HG02970 (cell line): ENCODE results near the gene FYN.
"Not testable (repeated sequence)": the region's sequence is repeated elsewhere in the genome, so short reads cannot be mapped to it uniquely, and the experiment has no call there.

ENCODE experiments used
- ATAC-seq: cut with Tn5 transposase; IDR thresholded peaks from one replicate; pipeline ENCODE4 v1.9.1; 2021; ENCODE audit warnings: mild to moderate bottlenecking, moderate library complexity, moderate number of reproducible peaks; ENCODE audit not compliant: unreplicated experiment, low FRiP score

Gene FYN

DNA sequence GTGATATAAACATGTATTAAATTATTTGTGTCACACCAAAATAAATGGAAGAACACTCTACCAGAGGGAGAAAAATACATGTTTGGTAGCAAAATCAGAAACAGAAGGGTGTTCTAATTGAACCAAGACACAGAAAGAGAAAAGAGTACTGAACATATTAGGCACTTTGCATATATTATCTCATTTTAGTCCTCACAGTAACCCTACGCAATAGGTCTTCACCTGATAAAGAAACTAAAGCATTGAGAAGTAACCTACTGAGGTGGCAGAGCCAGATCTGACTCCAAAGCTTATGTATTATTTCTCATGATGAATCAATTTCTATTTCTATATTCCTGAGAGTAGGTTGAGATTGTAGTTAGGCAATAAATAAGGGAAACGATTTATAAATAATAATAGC is 77.7 kb downstream of the FYN start:
- no peak for ATAC-seq

- ATAC-seq, result no peak
These were observed 78.4 kb downstream of the FYN start for GRCh38 chr6:111794727-111795452.

GRCh38 chr6:111794300-111794699 is 79.0 kb downstream of the FYN start:
- no peak for ATAC-seq

GRCh38 chr6:111793711-111794111 is 79.5 kb downstream of the FYN start:
- ATAC-seq, result no peak

DNA sequence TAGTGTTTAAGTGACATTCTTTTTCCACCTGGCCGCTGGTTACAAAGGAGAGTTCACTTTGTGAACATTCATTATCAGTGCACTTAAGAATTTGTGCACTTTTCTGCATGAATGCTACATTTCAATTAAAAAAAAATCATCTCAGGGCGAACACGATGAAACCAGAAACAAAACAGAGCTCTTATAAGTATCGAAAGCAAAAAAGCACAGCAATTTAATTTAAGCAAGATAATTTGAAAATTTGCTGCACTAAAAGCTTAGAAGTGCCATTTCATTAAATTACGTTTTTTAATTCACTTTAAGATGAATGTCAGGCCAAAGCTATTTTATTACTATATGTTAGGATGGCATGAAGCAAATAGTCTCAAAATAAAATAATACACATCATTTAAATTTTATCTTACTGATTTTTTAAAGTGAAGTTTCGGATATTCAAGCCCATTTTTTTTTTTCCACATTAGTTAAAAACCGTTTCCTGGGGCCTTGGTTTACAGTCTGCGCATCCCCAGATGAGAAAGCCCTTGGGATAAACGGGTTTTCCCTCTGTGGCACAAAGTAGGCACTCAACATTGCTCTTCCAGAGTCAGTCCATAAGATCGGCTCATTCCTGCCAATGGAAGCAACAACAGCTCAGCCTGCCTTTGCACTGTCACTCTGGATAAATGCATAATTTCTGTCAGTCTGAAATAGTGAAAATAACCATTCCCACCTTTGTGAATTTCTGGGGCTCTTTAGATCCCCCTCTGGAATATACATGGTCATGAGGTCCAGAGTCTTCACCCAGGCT is 80.1 kb downstream of the FYN start:
- ATAC-seq, result no peak

DNA sequence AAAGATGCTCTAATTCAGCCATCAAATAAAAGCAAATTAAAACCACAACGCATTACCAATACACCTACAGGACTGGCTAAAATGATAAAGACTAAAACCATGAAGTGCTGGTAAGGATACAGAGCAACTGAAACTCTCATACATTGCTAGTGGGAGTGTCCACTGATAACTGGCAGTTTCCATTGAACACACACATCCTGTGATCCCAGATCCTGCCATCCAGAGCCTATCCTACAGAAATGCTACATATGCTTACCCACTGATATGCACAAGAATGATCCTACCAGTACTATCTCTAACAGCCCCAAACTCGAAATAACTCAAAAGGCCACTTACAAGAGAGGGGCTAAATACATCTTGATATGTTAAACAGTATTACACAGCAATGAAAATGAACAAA is 81.0 kb downstream of the FYN start:
- no peak for ATAC-seq

GRCh38 chr6:111791415-111791814 is 81.8 kb downstream of the FYN start:
- no peak for ATAC-seq

DNA sequence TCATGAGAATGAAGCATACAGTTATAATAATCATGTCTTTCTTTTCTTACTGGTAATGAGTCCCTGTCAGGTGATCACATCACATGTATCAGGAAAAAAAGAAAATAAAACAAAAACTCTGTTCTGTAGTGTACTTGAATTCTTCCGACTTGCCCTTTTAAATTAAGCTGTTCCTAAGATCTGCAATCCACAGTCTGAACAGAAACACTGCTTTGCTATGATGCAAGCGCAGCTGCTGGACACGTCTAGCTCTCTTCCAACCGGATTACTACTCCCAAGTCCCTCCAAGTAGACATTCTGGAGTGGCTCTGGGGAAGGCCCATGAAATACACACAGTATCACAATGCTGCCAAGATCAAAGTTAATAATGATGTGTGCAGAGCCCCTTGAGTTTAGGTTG is 83.7 kb downstream of the FYN start:
- ATAC-seq, result no peak

DNA sequence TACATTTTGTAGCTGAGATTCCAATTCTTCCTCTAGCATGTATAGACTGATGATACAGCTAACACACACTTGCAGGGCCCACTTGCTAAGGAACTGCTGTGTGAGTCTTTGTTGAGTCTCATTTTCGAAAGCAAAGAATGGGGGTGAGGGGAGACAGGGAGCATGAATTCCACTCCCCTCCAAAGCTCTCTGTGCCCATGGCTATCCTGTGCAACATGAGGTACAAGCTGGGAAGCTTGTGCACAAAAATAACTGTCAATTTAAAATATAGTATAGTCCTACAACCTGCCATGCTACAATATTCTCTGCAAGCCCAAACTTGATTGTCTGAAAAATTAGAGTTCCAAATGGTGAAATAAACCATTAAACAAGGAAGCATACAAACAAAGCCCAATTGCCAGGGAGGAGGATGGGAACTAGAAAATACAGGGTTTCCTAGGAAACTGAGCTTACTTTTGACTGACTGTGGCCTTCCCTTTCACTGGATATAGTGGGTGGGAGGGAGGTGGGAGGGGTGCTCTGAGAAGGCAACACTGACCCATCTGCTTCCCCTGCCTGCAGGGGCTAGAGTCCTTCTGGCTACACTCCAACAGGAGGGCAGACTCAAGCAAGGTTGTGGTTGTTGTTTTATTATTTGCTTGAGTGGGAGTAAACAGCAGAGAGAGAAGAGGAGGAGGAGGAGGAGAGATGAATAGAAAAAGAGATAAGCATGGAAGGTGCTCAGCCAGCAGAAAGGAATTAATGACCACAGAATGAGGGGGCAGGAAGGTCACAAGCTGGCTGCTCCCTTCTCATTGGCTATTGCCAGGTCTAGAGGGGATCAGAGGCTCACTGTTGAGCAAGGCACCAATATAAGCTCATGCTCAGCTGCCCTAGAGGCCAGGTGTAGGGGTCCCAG is 84.6 kb downstream of the FYN start:
- no peak for ATAC-seq

- not testable (repeated sequence) for ATAC-seq
These were observed 87.1 kb downstream of the FYN start for GRCh38 chr6:111786151-111786550.

GRCh38 chr6:111784433-111784832 is 88.8 kb downstream of the FYN start:
- ATAC-seq, result no peak

DNA sequence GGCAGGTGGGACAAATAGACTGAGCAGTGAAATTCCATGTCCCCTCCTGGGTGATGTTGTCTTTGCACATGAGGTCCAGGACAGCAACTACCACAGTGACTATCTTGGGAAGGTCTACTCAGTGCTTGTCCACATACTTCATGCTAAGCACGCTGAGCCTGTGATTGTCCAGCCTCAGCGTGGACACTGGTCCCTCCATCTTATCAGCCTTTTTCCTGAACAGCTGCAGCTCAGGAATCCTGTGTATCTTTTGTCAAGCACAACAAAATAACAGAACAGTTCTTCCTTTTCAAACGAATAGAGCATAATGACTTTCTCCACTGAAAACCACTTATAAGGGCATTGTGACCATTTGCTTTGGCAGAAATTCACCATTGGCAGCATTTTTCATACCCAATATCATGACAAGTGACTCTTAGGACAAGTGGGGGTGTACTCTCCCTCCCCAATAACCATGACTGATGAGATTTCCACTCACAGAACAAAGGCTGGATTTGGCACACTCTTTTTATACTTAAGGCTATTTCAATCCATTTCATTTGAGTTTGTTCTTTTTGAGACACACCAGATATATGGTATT is 90.3 kb downstream of the FYN start:
- no peak for ATAC-seq

DNA sequence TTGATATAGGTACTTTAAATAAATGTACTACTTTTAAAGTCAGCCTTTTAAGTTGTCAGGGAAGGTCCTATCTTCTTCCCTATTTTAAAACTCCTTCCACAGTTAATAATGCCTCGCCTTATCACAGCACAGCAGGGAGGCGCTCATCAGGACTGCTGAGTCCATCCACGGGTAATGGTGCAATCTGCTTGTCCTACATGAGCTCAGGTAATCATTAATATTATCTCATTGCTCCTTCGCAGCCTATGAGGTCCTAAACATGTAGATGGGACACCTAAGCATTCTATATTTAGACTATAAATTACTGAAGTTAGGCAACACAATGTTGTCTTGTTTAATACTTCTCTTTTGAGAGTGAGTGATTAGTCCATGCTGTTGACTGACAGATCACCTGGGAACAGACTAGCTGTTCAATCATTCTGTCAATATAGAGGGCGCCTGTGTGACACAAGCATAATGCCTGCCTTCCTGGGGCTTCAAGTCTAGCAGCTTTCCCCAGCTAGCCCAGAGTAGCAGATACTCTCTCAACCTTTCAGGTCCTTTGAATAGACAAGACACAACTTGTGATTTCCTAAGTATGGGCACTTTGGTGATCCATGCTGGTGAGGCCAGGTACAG is 91.0 kb downstream of the FYN start:
- no peak for ATAC-seq

DNA sequence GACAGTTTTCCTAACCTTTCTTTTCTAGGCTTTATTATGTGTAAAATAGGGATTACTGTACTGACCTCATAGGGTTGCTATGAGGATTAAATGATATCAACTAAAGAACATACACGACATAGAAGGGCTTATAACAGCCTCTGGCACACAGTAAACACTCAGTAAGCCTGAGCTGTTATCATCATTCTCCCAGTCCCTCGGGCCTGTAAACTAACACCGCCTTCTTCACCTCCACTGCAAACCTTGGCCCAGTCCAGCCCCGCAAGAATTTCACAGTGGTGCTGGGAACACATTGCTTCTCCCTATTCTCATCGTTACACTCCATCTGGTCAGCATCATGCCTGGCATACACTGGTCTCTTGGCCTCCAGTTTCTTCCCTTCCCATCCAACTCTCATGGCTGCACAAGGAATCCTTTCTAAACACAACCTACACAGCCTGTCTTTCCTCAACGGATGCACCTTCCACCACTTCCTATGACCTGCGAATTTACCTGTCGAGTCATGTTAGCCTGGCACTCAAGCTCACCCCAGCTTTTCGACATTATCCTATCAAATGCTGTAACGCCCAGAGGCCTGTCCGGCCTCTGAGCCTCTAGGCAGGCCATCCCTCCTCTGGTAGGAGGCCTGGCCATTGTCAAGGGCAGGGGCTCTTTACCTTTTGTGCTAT is 92.1 kb downstream of the FYN start:
- no peak for ATAC-seq

- ATAC-seq, result no peak
These were observed 92.9 kb downstream of the FYN start for GRCh38 chr6:111780393-111780792.

- no peak for ATAC-seq
These were observed 93.6 kb downstream of the FYN start for GRCh38 chr6:111779660-111780059.

- ATAC-seq, result no peak
These were observed 94.2 kb downstream of the FYN start for GRCh38 chr6:111779031-111779430.

DNA sequence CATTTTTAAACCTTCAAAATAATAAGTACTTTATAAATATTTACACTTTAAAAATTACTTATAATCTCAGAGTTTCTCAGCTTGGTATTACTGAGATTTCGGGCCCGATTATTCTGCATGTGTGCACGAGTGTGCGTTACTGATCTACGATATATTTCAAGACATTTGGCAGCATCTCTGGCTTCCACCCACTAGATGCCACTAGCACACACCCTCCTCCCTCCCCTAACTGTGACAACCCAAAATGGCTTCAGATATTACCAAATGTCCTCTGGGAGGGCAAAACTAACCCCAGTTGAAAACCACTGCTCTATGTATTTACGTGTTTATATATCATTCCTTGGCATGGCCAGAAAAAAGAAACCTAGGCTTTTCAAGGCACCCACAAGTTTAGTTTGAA is 95.9 kb downstream of the FYN start:
- ATAC-seq, result no peak
